Right lobe of liver (tissue), 4 donors: ENCODE measurements around the gene FNDC8.

ENCODE experiments used
- CTCF ChIP-seq, 4 donors: fragments of 200-600 bp in 3 of 4; fragments of 450-650 bp in 1 of 4; IDR thresholded peaks; one replicate each; pipeline versions ENCODE4 v1.5.1 to v1.8.0; 2016 to 2022; ENCODE audit warnings: antibody characterized with exemption in 4 of 4, mild to moderate bottlenecking in 2 of 4
- POLR2A ChIP-seq: fragments of 450-650 bp; IDR thresholded peaks from one replicate; pipeline ENCODE4 v1.6.1; 2017; ENCODE audit warnings: antibody characterized with exemption, mild to moderate bottlenecking
- donor health status: DM: no; HTN: no; CAD: no.
- donor health status: DM: no; HTN: no; CAD: no.
- donor health status: DM: no; HTN: yes; CAD: no.

- peak in 3 of 4 donors; percentile 9 to 27 (median 19) for TF ChIP-seq CTCF (IDR thresholded peaks at IDR 0.05)
- TF ChIP-seq POLR2A = no peak
Measured at GRCh38 chr17:35170968-35171771, 49.8 kb downstream of the FNDC8 start.
